SU-DHL-6 (cell line): ENCODE results near the gene HAVCR1.

Experiments used
- CTCF ChIP-seq: fragments of 200-600 bp; sonication (generic); IDR thresholded peaks from one replicate; pipeline ENCODE4 v1.5.1; 2017; ENCODE audit warnings: antibody characterized with exemption, mild to moderate bottlenecking, low read length, moderate library complexity; ENCODE audit not compliant: insufficient read depth, poor library complexity, severe bottlenecking
- EZH2phosphoT487 ChIP-seq: fragments of 200-600 bp; sonication (generic), shearing (Covaris generic); conservative IDR thresholded peaks from 2 replicates; pipeline ENCODE4 v1.6.1; 2018; ENCODE audit warnings: mild to moderate bottlenecking, antibody characterized with exemption, low read length, moderate library complexity, mixed read lengths

GRCh38 chr5:157069949-157070348 is 11.0 kb upstream of the HAVCR1 start:
- no peak for TF ChIP-seq CTCF
- no peak for TF ChIP-seq EZH2phosphoT487
